GM23248 (cell line): Measurements from ENCODE around the gene PRR22. TPM values are rescaled to one million over a fixed set of nuclear protein-coding genes. Genes with fewer than 3 reads are reported as not detected.

Source experiments
- DNase-seq: peaks from one replicate; pipeline ENCODE4 v3.0.0-alpha.2; 2015
- H2AFZ ChIP-seq: fragments of 200-600 bp; sonication (generic); 2 replicates; pipeline ENCODE4 v1.6.1; 2016; ENCODE audit warnings: antibody characterized with exemption
- H3F3A ChIP-seq: fragments of 200-600 bp; sonication (generic); 2 replicates; pipeline ENCODE4 v1.6.1; 2016; ENCODE audit warnings: mild to moderate bottlenecking, antibody characterized with exemption, mixed run types; ENCODE audit not compliant: insufficient read depth
- H3K27ac ChIP-seq: fragments of 200-600 bp; sonication (generic); 2 replicates; pipeline ENCODE4 v1.5.1; 2016; ENCODE audit warnings: mild to moderate bottlenecking
- H3K27me3 ChIP-seq: fragments of 200-600 bp; sonication (generic); replicated peaks from 2 replicates; pipeline ENCODE4 v1.6.1; 2016; ENCODE audit warnings: mild to moderate bottlenecking; ENCODE audit not compliant: insufficient read depth
- H3K36me3 ChIP-seq: fragments of 200-600 bp; sonication (generic); 2 replicates; pipeline ENCODE4 v1.6.1; 2016; ENCODE audit warnings: low read depth, mild to moderate bottlenecking
- H3K4me1 ChIP-seq: fragments of 200-600 bp; sonication (generic); 2 replicates; pipeline ENCODE4 v1.6.1; 2016; ENCODE audit warnings: mild to moderate bottlenecking; ENCODE audit not compliant: insufficient read depth
- H3K4me2 ChIP-seq: fragments of 200-600 bp; sonication (generic); one replicate; pipeline ENCODE4 v1.6.1; 2016; ENCODE audit warnings: mild to moderate bottlenecking; ENCODE audit not compliant: unreplicated experiment
- H3K4me3 ChIP-seq: fragments of 200-600 bp; sonication (generic); 2 replicates; pipeline ENCODE4 v1.5.1; 2016; ENCODE audit warnings: mild to moderate bottlenecking
- H3K79me2 ChIP-seq: fragments of 200-600 bp; sonication (generic); 2 replicates; pipeline ENCODE4 v1.6.1; 2016; ENCODE audit warnings: mild to moderate bottlenecking; ENCODE audit not compliant: insufficient read depth
- H3K9ac ChIP-seq: fragments of 200-600 bp; sonication (generic); 2 replicates; pipeline ENCODE4 v1.6.1; 2016; ENCODE audit warnings: mild to moderate bottlenecking
- H3K9me2 ChIP-seq: fragments of 200-600 bp; sonication (generic); 2 replicates; pipeline ENCODE4 v1.6.1; 2016; ENCODE audit warnings: mixed run types, mild to moderate bottlenecking, moderate library complexity; ENCODE audit not compliant: insufficient read depth
- H3K9me3 ChIP-seq: fragments of 200-600 bp; sonication (generic); one replicate; pipeline ENCODE4 v1.6.1; 2017; ENCODE audit warnings: low read depth
- H4K20me1 ChIP-seq: fragments of 200-600 bp; sonication (generic); 2 replicates; pipeline ENCODE4 v1.6.0; 2016; ENCODE audit not compliant: insufficient read depth
- EZH2 ChIP-seq: fragments of 200-600 bp; sonication (generic); IDR thresholded peaks from 2 replicates; pipeline ENCODE4 v1.6.1; 2018; ENCODE audit warnings: antibody characterized with exemption, mild to moderate bottlenecking; ENCODE audit not compliant: insufficient read depth, poor library complexity, severe bottlenecking
- EZH2phosphoT487 ChIP-seq: fragments of 200-600 bp; sonication (generic); IDR thresholded peaks from 2 replicates; pipeline ENCODE4 v1.6.1; 2018; ENCODE audit warnings: antibody characterized with exemption, moderate library complexity, mild to moderate bottlenecking, low read depth; ENCODE audit not compliant: insufficient read depth
- WGBS, 2 experiments: methylation state at CpG; one replicate each; pipeline ENCODE4 v1.1.6; 2015 to 2017; ENCODE audit warnings: low lambda C conversion rate in 2 of 2, low coverage in 1 of 2; ENCODE audit errors: missing lambda C conversion rate in 2 of 2; 5-methylcytosine and 5-hydroxymethylcytosine counted together
- in situ Hi-C: fragments of 300-500 bp; cut with MboI; formaldehyde crosslinking; loops from 2 replicates; pipeline ENCODE4 v1.15.0; 2020
- polyA plus RNA-seq: library from polyadenylated mRNA; unstranded; fragments of >200 nt; fragmentation: Nextera tagmentation; extraction: Ambion mirVana; gene quantifications from 2 replicates; pipeline ENCODE4 v1.2.1, GENCODE V29; 2016
- total RNA-seq: library from RNA; depleted of rRNA; stranded (reverse); fragments of >200 nt; shearing (Covaris generic); gene quantifications from 2 replicates; pipeline ENCODE4 v1.2.3, GENCODE V29; 2014

Gene PRR22
- total and polyA plus RNA-seq, 2 experiments from 2014 or later: 0.19 TPM; not detected in 1

GRCh38 chr19:5818594-5818993 is 34.0 kb upstream of the PRR22 start:
- Histone ChIP-seq H2AFZ (no peak overlapping the region), H3K36me3 (no peaks in the 10 kb centered on the region), H3K9me2 (no peaks in the 10 kb centered on the region), H3K4me3 (no peak overlapping the region), H3K27me3 (peaks cover 22% of the 10 kb centered on the region), H3K4me1 (no peaks in the 10 kb centered on the region), H3F3A (no peaks in the 10 kb centered on the region), H4K20me1 (no peaks in the 10 kb centered on the region), H3K79me2 (no peaks in the 10 kb centered on the region), H3K9me3 (no peaks in the 10 kb centered on the region), H3K27ac (no peak overlapping the region), H3K4me2 (no peak overlapping the region), H3K9ac (no peak overlapping the region)
- TF ChIP-seq EZH2phosphoT487 (no peak), EZH2 (no peak)
- 80 to 88% methylated on average over 9 to 10 of the region's 10 CpGs for WGBS, 2 experiments
- DNase-seq: no peak
- in situ Hi-C loops: no loop called here

GRCh38 chr19:5817218-5817617 is 32.7 kb upstream of the PRR22 start:
- TF ChIP-seq EZH2 (no peak), EZH2phosphoT487 (no peak)
- no peaks in the 10 kb centered on the region for H3K9me2 ChIP-seq
- no peak overlapping the region for H3K27ac ChIP-seq
- H3K4me1 ChIP-seq: no peaks in the 10 kb centered on the region
- no peaks in the 10 kb centered on the region for H3F3A ChIP-seq
- in situ Hi-C loops: no loop called here
- WGBS, 2 experiments: 88 to 100% methylated on average over 2 of the region's 2 CpGs
- no peak overlapping the region for H2AFZ ChIP-seq
- no peaks in the 10 kb centered on the region for H4K20me1 ChIP-seq
- H3K36me3 ChIP-seq: no peaks in the 10 kb centered on the region
- peaks cover 22% of the 10 kb centered on the region for H3K27me3 ChIP-seq
- H3K9ac ChIP-seq: no peak overlapping the region
- DNase-seq: no peak
- H3K4me2 ChIP-seq: no peak overlapping the region
- no peaks in the 10 kb centered on the region for H3K79me2 ChIP-seq
- H3K4me3 ChIP-seq: no peak overlapping the region
- no peaks in the 10 kb centered on the region for H3K9me3 ChIP-seq

GRCh38 chr19:5814852-5815246 is 30.3 kb upstream of the PRR22 start:
- no peaks in the 10 kb centered on the region for H3F3A ChIP-seq
- H3K9ac ChIP-seq: no peak overlapping the region
- H2AFZ ChIP-seq: no peak overlapping the region
- H3K4me3 ChIP-seq: no peak overlapping the region
- peaks cover 22% of the 10 kb centered on the region for H3K27me3 ChIP-seq
- no peak overlapping the region for H3K4me2 ChIP-seq
- TF ChIP-seq EZH2: no peak
- no peak for TF ChIP-seq EZH2phosphoT487
- H3K27ac ChIP-seq: no peak overlapping the region
- H3K9me2 ChIP-seq: no peaks in the 10 kb centered on the region
- no peaks in the 10 kb centered on the region for H4K20me1 ChIP-seq
- no peak for DNase-seq
- no peaks in the 10 kb centered on the region for H3K9me3 ChIP-seq
- in situ Hi-C loops: no loop called here
- H3K79me2 ChIP-seq: no peaks in the 10 kb centered on the region
- no peaks in the 10 kb centered on the region for H3K4me1 ChIP-seq
- no peaks in the 10 kb centered on the region for H3K36me3 ChIP-seq
- WGBS, 2 experiments: 39 to 44% methylated on average over 11 of the region's 11 CpGs

- Histone ChIP-seq H2AFZ (no peak overlapping the region), H3K9ac (no peak overlapping the region), H4K20me1 (no peaks in the 10 kb centered on the region), H3K4me1 (no peaks in the 10 kb centered on the region), H3K9me3 (no peaks in the 10 kb centered on the region), H3K36me3 (no peaks in the 10 kb centered on the region), H3K27ac (no peak overlapping the region), H3K27me3 (peaks cover 22% of the 10 kb centered on the region), H3K79me2 (no peaks in the 10 kb centered on the region), H3K4me2 (no peak overlapping the region), H3K9me2 (no peaks in the 10 kb centered on the region), H3F3A (no peaks in the 10 kb centered on the region), H3K4me3 (no peak overlapping the region)
- in situ Hi-C loops: no loop called here
- DNase-seq: no peak
- TF ChIP-seq EZH2: no peak
- no peak for TF ChIP-seq EZH2phosphoT487
- WGBS, 2 experiments: 47 to 52% methylated on average over 9 of the region's 9 CpGs
Observed at GRCh38 chr19:5814123-5814851, 29.7 kb upstream of the PRR22 start.
